K562 (cell line): Measurements from ENCODE around the gene KIAA0040.

ENCODE experiments used
- CTCF ChIP-seq, 3 experiments: IDR thresholded peaks in 2 of 3; conservative IDR thresholded peaks in 1 of 3; 2 replicates each; pipeline ENCODE4 v1.5.1; 2011 to 2012; ENCODE audit warnings: low read length in 3 of 3, mild to moderate bottlenecking in 3 of 3, control low read depth in 2 of 3, improper control_type of control experiment in 1 of 3, inconsistent platforms in 1 of 3, low read depth in 1 of 3, mixed read lengths in 1 of 3, moderate library complexity in 1 of 3; ENCODE audit not compliant: insufficient read depth in 2 of 3
- KLF16 ChIP-seq: IDR thresholded peaks from 2 replicates; pipeline ENCODE4 v1.6.1; 2016; ENCODE audit warnings: antibody characterized with exemption
- PCBP2 ChIP-seq: fragments of 200-400 bp; formaldehyde crosslinking; IDR thresholded peaks from 2 replicates; pipeline ENCODE4 v1.6.1; 2018; ENCODE audit warnings: low read length, low read depth, mild to moderate bottlenecking, moderate library complexity; ENCODE audit not compliant: poor library complexity, severe bottlenecking
- ZBTB33 ChIP-seq: sonication (generic); formaldehyde crosslinking; IDR thresholded peaks from 2 replicates; pipeline ENCODE4 v1.8.1; 2023; ENCODE audit warnings: mild to moderate bottlenecking, missing genetic modification reagents

- TF ChIP-seq CTCF (IDR thresholded peaks at IDR 0.05 in 2 of 3, conservative IDR thresholded peaks at IDR 0.05 in 1 of 3; ENCODE audit: insufficient read depth in 2 of 3, low read depth in 1 of 3, low read length in 3 of 3), result peak in 1 of 3 experiments; percentile 7; a peak in 1 of 6 replicates
- no peak for TF ChIP-seq PCBP2
- TF ChIP-seq KLF16, result no peak
- TF ChIP-seq ZBTB33 (CRISPR knock-in tag), result no peak
Observed at GRCh38 chr1:175192630-175193526, at the start of gene KIAA0040.
